ENCODE data around the gene DGLUCY. TPM values are rescaled to one million over a fixed set of nuclear protein-coding genes. Genes with fewer than 3 reads are reported as not detected.
A peak's percentile ranks its signal among the peaks of the same experiment; 100 is the strongest.

DGLUCY gene
- total and polyA plus RNA-seq, 2 experiments from 2014 or later, result 44.8 to 51.3 TPM

DNA sequence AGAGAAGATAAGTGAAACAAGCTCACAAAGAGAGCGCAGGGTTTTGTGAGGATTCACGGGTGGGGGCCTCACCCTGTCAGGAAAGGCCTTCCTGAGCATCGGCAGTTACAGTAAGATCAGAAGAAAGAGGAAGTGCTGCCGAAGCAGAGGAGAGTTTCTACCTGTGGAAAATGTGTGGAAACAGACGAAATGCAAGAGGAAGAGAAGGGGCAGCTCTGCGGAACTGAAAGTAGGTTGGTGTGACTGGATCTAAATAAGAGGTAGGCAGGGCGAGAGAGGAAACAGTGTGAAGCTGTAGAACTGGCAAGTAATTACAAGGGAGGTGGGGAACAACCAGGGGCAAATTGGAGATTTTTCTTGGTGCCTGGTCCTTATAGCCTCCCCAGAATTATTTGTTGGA lies 128.0 kb downstream of the DGLUCY start:
- no peaks in the 10 kb centered on the region for H3K9me3 ChIP-seq (ENCODE audit: low read depth)
- H3K4me3 ChIP-seq, result no peak overlapping the region
- H3K4me1 ChIP-seq (ENCODE audit: insufficient read depth), result no peaks in the 10 kb centered on the region
- H3K9me2 ChIP-seq (replicated peaks; ENCODE audit: insufficient read depth), result no peaks in the 10 kb centered on the region
- WGBS (ENCODE audit: low lambda C conversion rate, missing lambda C conversion rate), result 88% methylated on average over 7 of the region's 7 CpGs
- no peaks in the 10 kb centered on the region for H3K36me3 ChIP-seq (replicated peaks; ENCODE audit: insufficient read depth, low read depth)
- TF ChIP-seq EZH2 (IDR thresholded peaks at IDR 0.05; ENCODE audit: borderline replicate concordance) (no peak), CTCF (IDR thresholded peaks at IDR 0.05; ENCODE audit: poor library complexity) (no peak), EZH2phosphoT487 (IDR thresholded peaks at IDR 0.05; ENCODE audit: low read depth, severe bottlenecking, unreplicated experiment) (no peak)
- H3K27me3 ChIP-seq, result no peaks in the 10 kb centered on the region
- no peak overlapping the region for H3K27ac ChIP-seq
- no peak overlapping the region for H3K4me2 ChIP-seq
- DNase-seq (ENCODE audit: low spot score), result no peak
- no peaks in the 10 kb centered on the region for H3K79me2 ChIP-seq
- no peak overlapping the region for H2AFZ ChIP-seq
- no peaks in the 10 kb centered on the region for H4K20me1 ChIP-seq (ENCODE audit: insufficient read depth, poor library complexity, severe bottlenecking)

DNA sequence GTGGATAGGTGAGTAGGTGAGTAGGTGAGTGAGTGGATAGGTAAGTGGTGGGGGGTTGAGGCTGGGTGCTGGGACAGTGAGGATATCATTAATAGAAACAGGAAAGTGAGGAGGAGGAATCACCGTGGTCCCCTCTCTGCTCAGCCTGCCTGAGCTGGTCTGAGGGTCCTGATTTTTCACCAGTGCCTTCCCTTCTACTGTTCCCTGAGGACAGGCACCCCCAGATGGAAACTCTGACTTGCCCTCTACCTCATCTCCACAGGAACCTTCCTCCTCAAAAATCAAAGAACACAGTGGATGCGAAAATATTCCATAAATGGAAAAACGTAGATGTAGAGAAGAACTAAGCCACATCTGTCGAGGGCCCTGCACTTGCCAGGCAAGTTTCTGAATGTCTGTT lies 128.8 kb downstream of the DGLUCY start:
- Histone ChIP-seq H3K27ac (no peak overlapping the region), H3K27me3 (no peaks in the 10 kb centered on the region), H3K4me3 (no peak overlapping the region)

GRCh38 chr14:91243074-91243471 lies 129.2 kb downstream of the DGLUCY start:
- WGBS (ENCODE audit: low lambda C conversion rate, missing lambda C conversion rate), result 91% methylated on average over 6 of the region's 6 CpGs
- no peak overlapping the region for H3K4me3 ChIP-seq
- no peaks in the 10 kb centered on the region for H3K9me2 ChIP-seq (replicated peaks; ENCODE audit: insufficient read depth)
- TF ChIP-seq CTCF (IDR thresholded peaks at IDR 0.05; ENCODE audit: poor library complexity), result no peak
- no peak for TF ChIP-seq EZH2 (IDR thresholded peaks at IDR 0.05; ENCODE audit: borderline replicate concordance)
- TF ChIP-seq EZH2phosphoT487 (IDR thresholded peaks at IDR 0.05; ENCODE audit: low read depth, severe bottlenecking, unreplicated experiment), result no peak
- no peaks in the 10 kb centered on the region for H3K27me3 ChIP-seq
- no peak overlapping the region for H3K4me2 ChIP-seq
- no peaks in the 10 kb centered on the region for H3K4me1 ChIP-seq (ENCODE audit: insufficient read depth)
- H3K36me3 ChIP-seq (replicated peaks; ENCODE audit: insufficient read depth, low read depth), result no peaks in the 10 kb centered on the region
- H3K27ac ChIP-seq, result no peak overlapping the region
- no peaks in the 10 kb centered on the region for H3K9me3 ChIP-seq (ENCODE audit: low read depth)
- no peak overlapping the region for H2AFZ ChIP-seq
- H4K20me1 ChIP-seq (ENCODE audit: insufficient read depth, poor library complexity, severe bottlenecking), result no peaks in the 10 kb centered on the region
- DNase-seq (ENCODE audit: low spot score), result no peak
- H3K79me2 ChIP-seq, result no peaks in the 10 kb centered on the region

More for the DNA sequence above, 128.8 kb downstream of the DGLUCY start:
- H3K36me3 ChIP-seq (replicated peaks; ENCODE audit: insufficient read depth, low read depth), result no peaks in the 10 kb centered on the region
- H3K9me3 ChIP-seq (ENCODE audit: low read depth), result no peaks in the 10 kb centered on the region
- no peak overlapping the region for H3K4me2 ChIP-seq
- no peak for TF ChIP-seq EZH2phosphoT487 (IDR thresholded peaks at IDR 0.05; ENCODE audit: low read depth, severe bottlenecking, unreplicated experiment)
- TF ChIP-seq CTCF (IDR thresholded peaks at IDR 0.05; ENCODE audit: poor library complexity), result no peak
- TF ChIP-seq EZH2 (IDR thresholded peaks at IDR 0.05; ENCODE audit: borderline replicate concordance), result no peak
- H3K79me2 ChIP-seq, result no peaks in the 10 kb centered on the region
- WGBS (ENCODE audit: low lambda C conversion rate, missing lambda C conversion rate), result 92% methylated on average over 4 of the region's 4 CpGs
- H2AFZ ChIP-seq, result no peak overlapping the region
- no peak for DNase-seq (ENCODE audit: low spot score)
- H3K4me1 ChIP-seq (ENCODE audit: insufficient read depth), result no peaks in the 10 kb centered on the region
- H3K9me2 ChIP-seq (replicated peaks; ENCODE audit: insufficient read depth), result no peaks in the 10 kb centered on the region
- no peaks in the 10 kb centered on the region for H4K20me1 ChIP-seq (ENCODE audit: insufficient read depth, poor library complexity, severe bottlenecking)

DNA sequence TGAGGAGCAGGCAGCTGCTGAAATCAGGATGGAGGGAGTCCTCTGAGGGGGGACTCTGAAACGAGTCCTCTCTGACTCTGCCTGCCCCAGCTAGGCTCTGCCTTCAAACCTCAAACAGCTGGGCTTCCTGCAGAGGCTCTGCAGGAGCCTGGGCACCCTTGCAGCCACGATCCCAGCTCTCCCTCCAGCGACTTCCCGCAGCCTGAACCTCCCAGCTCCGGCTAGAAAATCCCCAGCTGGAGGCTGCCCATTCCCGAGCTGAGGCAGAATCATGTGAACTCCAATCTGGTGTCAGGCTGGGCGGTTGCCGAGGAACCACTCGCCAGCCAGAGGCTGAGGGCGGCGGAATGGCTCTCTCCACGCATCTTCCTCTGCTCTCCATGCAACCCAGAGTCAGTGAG lies 130.6 kb downstream of the DGLUCY start, which contains the start of gene GPR68:
Gene GPR68 (minus strand): TSS at position 204 of the 401 bp plus-strand sequence. CDS start 9,654 bp downstream, outside the sequence.
- no peak within 1 kb of the TSS for H3K27ac ChIP-seq
- H3K4me3 ChIP-seq, result no peak within 1 kb of the TSS
- no peaks in the 10 kb centered on the region for H3K27me3 ChIP-seq
- H3K9me3 ChIP-seq (ENCODE audit: low read depth), result no peaks in the 10 kb centered on the region
- no peak for TF ChIP-seq EZH2 (IDR thresholded peaks at IDR 0.05; ENCODE audit: borderline replicate concordance)
- TF ChIP-seq CTCF (IDR thresholded peaks at IDR 0.05; ENCODE audit: poor library complexity), result no peak
- TF ChIP-seq EZH2phosphoT487 (IDR thresholded peaks at IDR 0.05; ENCODE audit: low read depth, severe bottlenecking, unreplicated experiment), result no peak
- no peaks in the 10 kb centered on the region for H3K36me3 ChIP-seq (replicated peaks; ENCODE audit: insufficient read depth, low read depth)
- no peaks in the 10 kb centered on the region for H3K4me1 ChIP-seq (ENCODE audit: insufficient read depth)
- no peaks in the 10 kb centered on the region for H3K79me2 ChIP-seq
- DNase-seq (ENCODE audit: low spot score), result peak; percentile 51
- no peak within 1 kb of the TSS for H2AFZ ChIP-seq
- no peaks in the 10 kb centered on the region for H4K20me1 ChIP-seq (ENCODE audit: insufficient read depth, poor library complexity, severe bottlenecking)
- no peaks in the 10 kb centered on the region for H3K9me2 ChIP-seq (replicated peaks; ENCODE audit: insufficient read depth)
- WGBS (ENCODE audit: low lambda C conversion rate, missing lambda C conversion rate), result 47% methylated on average over 12 of the region's 12 CpGs
- no peak within 1 kb of the TSS for H3K4me2 ChIP-seq
